PC-9 (cell line): Measurements from ENCODE around the gene EYS.

Source experiments
- CTCF ChIP-seq: fragments of 200-600 bp; sonication (generic); conservative IDR thresholded peaks from 2 replicates; pipeline ENCODE4 v1.6.1; 2017; ENCODE audit warnings: mixed run types, antibody characterized with exemption, mild to moderate bottlenecking, moderate library complexity
- EZH2 ChIP-seq: fragments of 200-600 bp; sonication (generic); IDR thresholded peaks from 2 replicates; pipeline ENCODE4 v1.8.0; 2017; ENCODE audit warnings: antibody characterized with exemption, low read depth

GRCh38 chr6:63816401-63816981 lies 1890.5 kb downstream of the EYS start:
- TF ChIP-seq CTCF (no peak), EZH2 (no peak)
